Activated CD4-positive, alpha-beta T cell treated with anti-CD3 and anti-CD28 coated beads, Interleukin-2, amount 50 U/mL, for 1 hour (primary cell): ENCODE measurements around the gene NXN.
"Not testable (repeated sequence)": the region's sequence is repeated elsewhere in the genome, so short reads cannot be mapped to it uniquely, and the experiment has no call there.

ENCODE experiments used
- DNase-seq: peaks from one replicate; pipeline ENCODE4 v3.0.0-alpha.2; 2020

The NXN gene

DNA sequence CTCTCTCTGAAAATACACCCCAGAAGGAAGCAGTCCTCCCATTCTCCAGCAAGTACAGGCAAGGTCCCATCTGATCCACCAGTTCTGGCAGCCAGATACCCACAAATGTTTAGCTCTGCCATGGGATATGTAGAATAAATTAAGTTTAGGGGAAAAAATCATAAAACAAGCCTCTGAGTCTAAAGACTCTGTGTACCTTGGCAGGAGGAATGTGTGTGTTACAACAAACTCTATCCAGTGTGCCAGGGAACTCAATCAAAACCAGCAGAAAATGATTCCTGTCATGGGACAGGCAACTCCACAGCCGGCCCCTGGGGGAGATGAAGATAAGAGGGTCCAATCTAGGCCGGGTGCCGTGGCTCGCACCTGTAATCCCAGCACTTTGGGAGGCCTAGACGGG lies 124.0 kb downstream of the NXN start:
- DNase-seq, result no peak

- not testable (repeated sequence) for DNase-seq
Measured at GRCh38 chr17:852850-853249, 126.7 kb downstream of the NXN start.

DNA sequence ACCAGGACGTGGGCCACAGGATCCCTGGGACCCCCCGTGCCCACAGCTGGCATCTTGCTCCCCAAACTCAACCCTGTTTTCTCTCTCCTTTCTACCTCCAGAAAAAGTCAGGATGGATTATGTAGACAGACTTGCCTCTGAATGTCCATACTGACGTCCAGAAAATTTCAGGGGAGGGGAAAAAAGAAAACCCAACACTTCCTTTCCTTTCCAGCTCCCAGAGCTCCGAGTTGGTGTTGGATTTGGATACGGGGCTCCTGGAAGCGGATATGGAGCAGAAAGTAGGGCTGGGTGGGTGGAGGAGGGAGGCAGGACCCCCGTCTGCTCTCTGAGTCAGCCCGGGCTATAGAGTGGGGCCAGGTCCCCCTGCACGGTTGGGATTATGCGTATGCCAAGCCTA lies 127.2 kb downstream of the NXN start:
- no peak for DNase-seq

- DNase-seq, result no peak
Measured at GRCh38 chr17:851924-852323, 127.7 kb downstream of the NXN start.

GRCh38 chr17:850851-851763 lies 128.5 kb downstream of the NXN start:
- DNase-seq, result no peak

GRCh38 chr17:850086-850850 lies 129.3 kb downstream of the NXN start:
- DNase-seq, result no peak

DNA sequence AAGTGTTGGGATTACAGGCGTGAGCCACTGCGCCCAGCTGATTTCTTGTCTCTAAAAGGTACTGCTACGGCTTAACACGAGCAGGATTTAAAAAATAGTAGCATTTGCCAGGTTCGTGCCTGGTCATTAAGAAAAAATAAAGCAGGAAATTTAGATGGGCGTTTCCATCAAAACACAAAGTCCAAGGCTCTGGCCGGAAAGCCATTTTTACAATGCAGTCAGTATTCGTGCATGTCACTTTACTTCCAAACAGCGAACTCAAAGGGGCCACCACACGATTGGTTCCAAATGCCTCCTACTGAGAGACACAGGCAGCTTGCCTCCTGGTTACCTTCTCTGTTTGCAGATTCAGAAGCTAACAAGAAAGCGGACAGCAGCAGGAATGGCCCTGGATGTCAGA lies 131.2 kb downstream of the NXN start:
- DNase-seq, result no peak

- DNase-seq, result no peak
Measured at GRCh38 chr17:846901-847843, 132.4 kb downstream of the NXN start.

- no peak for DNase-seq
Measured at GRCh38 chr17:841313-841712, 138.3 kb downstream of the NXN start.

GRCh38 chr17:838486-838885 lies 141.1 kb downstream of the NXN start:
- DNase-seq, result no peak

- DNase-seq, result no peak
Measured at GRCh38 chr17:836151-836550, 143.4 kb downstream of the NXN start.

GRCh38 chr17:835721-836120 lies 143.9 kb downstream of the NXN start:
- not testable (repeated sequence) for DNase-seq

GRCh38 chr17:835263-835662 lies 144.3 kb downstream of the NXN start:
- no peak for DNase-seq

GRCh38 chr17:834136-834535 lies 145.4 kb downstream of the NXN start:
- DNase-seq, result no peak

GRCh38 chr17:830950-831349 lies 148.6 kb downstream of the NXN start:
- no peak for DNase-seq

- DNase-seq, result no peak
Measured at GRCh38 chr17:830381-830780, 149.2 kb downstream of the NXN start.

DNA sequence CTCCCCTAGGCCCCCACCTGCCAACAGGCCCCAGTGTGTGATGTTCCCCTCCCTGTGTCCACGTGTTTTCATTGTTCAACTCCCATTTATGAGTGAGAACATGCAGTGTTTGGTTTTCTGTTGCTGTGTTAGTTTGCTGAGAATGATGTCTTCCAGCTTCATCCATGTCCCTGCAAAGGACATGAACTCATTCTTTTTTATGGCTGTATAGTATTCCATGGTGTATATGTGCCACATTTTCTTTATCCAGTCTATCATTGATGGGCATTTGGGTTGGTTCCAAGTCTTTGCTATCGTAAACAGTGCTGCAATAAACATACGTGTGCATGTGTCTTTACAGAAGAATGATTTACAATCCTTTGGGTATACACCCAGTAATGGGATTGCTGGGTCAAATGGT lies 150.0 kb downstream of the NXN start:
- not testable (repeated sequence) for DNase-seq

DNA sequence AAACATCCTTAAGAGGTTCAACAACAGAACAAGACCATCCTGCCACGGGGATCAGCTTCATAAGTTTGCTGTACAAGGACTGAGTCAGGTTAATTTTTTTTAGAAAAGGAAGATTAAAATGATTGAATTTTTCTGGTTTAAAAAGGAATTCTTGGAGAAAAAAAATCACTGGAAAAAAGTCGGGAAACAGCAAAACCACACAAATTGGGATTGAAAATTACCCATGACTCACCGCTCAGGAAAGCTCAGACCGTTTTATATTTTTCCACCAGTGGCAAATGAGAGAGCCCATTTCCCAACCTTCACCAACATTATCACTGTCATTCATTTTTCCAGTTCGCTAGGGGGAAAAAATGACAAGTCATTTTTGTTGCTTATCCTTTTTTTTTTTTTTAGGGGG lies 150.8 kb downstream of the NXN start:
- DNase-seq, result no peak

- DNase-seq, result no peak
Measured at GRCh38 chr17:826778-827177, 152.8 kb downstream of the NXN start.

DNA sequence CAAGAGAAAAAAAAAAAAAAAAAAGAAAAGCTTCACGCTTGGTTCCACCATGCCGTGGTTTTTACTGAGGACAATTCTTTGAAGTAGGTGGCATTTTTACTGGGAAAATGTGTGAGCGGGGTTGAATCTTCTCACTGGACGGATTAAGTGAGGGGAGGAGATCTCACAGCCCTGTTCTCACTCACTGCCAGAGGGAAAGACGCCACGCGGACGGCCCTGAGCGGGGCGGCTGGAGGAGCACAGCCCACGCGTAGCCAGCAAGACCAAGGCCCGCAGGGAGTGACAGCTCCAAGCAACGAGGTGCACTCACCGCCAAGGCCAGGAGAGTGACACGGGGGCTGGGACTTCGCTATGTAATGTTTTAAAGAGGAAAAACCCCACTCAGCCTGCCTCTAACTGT lies 154.4 kb downstream of the NXN start:
- DNase-seq, result no peak

DNA sequence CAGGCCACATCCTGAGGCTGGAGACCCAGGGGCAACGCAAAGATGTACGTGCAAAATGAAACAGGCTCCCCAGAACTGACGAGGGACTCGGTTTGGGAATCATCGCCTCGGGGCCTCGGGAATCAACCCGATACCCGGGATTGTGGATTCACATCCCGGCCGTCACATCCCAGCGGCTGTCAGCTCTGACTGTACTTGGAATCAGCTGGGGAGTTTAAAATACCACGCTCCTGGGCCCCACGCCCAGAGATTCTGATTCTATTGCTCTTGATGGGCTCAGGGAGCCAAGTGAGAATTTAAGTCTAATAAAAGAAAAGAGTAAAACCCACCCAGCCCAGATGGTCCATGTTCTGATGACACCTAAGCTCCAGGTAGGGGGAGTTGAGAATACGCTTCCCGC lies 155.2 kb downstream of the NXN start:
- no peak for DNase-seq

DNA sequence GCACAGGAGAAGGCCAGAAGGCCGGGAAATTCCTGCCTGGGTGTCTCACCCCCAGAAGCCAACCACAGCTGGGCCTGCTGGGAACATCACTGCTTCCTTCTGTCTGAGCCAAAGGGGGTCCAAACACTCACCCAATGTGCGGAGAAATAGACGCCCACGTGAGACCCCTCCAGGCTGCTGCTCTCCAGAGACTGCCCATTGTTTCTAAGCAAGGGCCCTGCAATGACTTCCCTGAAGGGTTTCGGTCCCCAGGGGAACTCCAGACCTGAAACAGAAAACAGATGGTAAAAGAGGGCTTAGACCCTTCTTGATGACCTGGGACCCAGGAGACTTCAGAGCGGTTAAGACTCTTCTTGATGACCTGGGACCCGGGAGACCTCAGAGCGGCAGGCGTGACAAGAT lies 156.1 kb downstream of the NXN start:
- DNase-seq, result no peak

DNA sequence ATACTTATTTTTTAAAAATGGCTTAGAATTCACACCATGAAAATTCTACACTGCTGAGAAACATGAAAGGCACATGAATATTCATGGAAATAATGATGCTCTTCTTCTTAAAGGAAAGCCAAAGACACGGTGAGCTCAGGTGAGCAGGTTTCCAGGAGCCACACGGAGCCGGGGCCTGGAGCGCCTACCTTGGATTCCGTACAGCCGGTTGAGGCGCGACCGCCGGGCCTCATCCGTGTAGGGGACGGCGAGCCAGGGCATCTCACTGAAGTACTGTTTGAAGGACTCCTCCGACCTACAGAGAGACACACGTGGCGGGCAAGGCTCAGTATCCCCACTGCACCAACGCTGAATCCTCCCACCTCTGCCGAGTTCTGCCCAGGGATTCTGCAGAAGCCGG lies 160.3 kb downstream of the NXN start:
- no peak for DNase-seq
